HG03457 (cell line): ENCODE results near the gene BTG1.
"Not testable (repeated sequence)": the region's sequence is repeated elsewhere in the genome, so short reads cannot be mapped to it uniquely, and the experiment has no call there.

ENCODE experiments used
- ATAC-seq: cut with Tn5 transposase; IDR thresholded peaks from one replicate; pipeline ENCODE4 v1.9.1; 2021; ENCODE audit warnings: moderate number of reproducible peaks; ENCODE audit not compliant: unreplicated experiment

The BTG1 gene

GRCh38 chr12:92102606-92103005, 43.0 kb downstream of the BTG1 start:
- ATAC-seq, result no peak

- ATAC-seq, result no peak
Measured at GRCh38 chr12:92098594-92099380, 46.9 kb downstream of the BTG1 start.

- ATAC-seq, result no peak
Measured at GRCh38 chr12:92096346-92097136, 49.1 kb downstream of the BTG1 start.

GRCh38 chr12:92094751-92095161, 50.9 kb downstream of the BTG1 start:
- ATAC-seq, result no peak

- ATAC-seq, result not testable (repeated sequence)
Measured at GRCh38 chr12:92094301-92094700, 51.3 kb downstream of the BTG1 start.
